GM23248 (cell line): ENCODE results near the gene SLC8A1.

Experiments
- EZH2 ChIP-seq: fragments of 200-600 bp; sonication (generic); IDR thresholded peaks from 2 replicates; pipeline ENCODE4 v1.6.1; 2018; ENCODE audit warnings: antibody characterized with exemption, mild to moderate bottlenecking; ENCODE audit not compliant: insufficient read depth, poor library complexity, severe bottlenecking
- EZH2phosphoT487 ChIP-seq: fragments of 200-600 bp; sonication (generic); IDR thresholded peaks from 2 replicates; pipeline ENCODE4 v1.6.1; 2018; ENCODE audit warnings: antibody characterized with exemption, moderate library complexity, mild to moderate bottlenecking, low read depth; ENCODE audit not compliant: insufficient read depth

- no peak for TF ChIP-seq EZH2phosphoT487
- no peak for TF ChIP-seq EZH2
Measured at GRCh38 chr2:40487602-40488001, 35.7 kb upstream of the SLC8A1 start.
